Neural progenitor cell (in vitro differentiated cells): Measurements from ENCODE around the gene ATP13A4. TPM values are rescaled to one million over a fixed set of nuclear protein-coding genes. Genes with fewer than 3 reads are reported as not detected.

Experiments
- DNase-seq: peaks from one replicate; pipeline ENCODE4 v3.0.0-alpha.2; 2016; ENCODE audit warnings: low spot score
- H2AFZ ChIP-seq: fragments of 200-600 bp; sonication (generic); replicated peaks from 2 replicates; pipeline ENCODE4 v1.6.1; 2016; ENCODE audit warnings: antibody characterized with exemption
- H3F3A ChIP-seq: fragments of 200-600 bp; sonication (generic); 2 replicates; pipeline ENCODE4 v1.6.1; 2016; ENCODE audit warnings: antibody characterized with exemption, low read depth
- H3K27ac ChIP-seq: fragments of 200-600 bp; sonication (generic); 2 replicates; pipeline ENCODE4 v1.5.1; 2016; ENCODE audit warnings: mild to moderate bottlenecking
- H3K27me3 ChIP-seq: fragments of 200-600 bp; sonication (generic); 2 replicates; pipeline ENCODE4 v1.6.1; 2016; ENCODE audit warnings: mild to moderate bottlenecking, moderate library complexity
- H3K36me3 ChIP-seq: fragments of 200-600 bp; sonication (generic); 2 replicates; pipeline ENCODE4 v1.5.1; 2016
- H3K4me1 ChIP-seq: fragments of 200-600 bp; sonication (generic); 2 replicates; pipeline ENCODE4 v1.6.1; 2016; ENCODE audit warnings: mixed run types
- H3K4me2 ChIP-seq: fragments of 200-600 bp; sonication (generic); 2 replicates; pipeline ENCODE4 v1.6.1; 2016
- H3K4me3 ChIP-seq: fragments of 200-600 bp; sonication (generic); 2 replicates; pipeline ENCODE4 v1.5.1; 2016
- H3K79me2 ChIP-seq: fragments of 200-600 bp; sonication (generic); 2 replicates; pipeline ENCODE4 v1.6.1; 2016; ENCODE audit warnings: low read depth
- H3K9ac ChIP-seq: fragments of 200-600 bp; sonication (generic); 2 replicates; pipeline ENCODE4 v1.6.1; 2016
- H3K9me3 ChIP-seq: fragments of 200-600 bp; sonication (generic); 2 replicates; pipeline ENCODE4 v1.5.1; 2016; ENCODE audit warnings: low read depth
- H4K20me1 ChIP-seq: fragments of 200-600 bp; sonication (generic); 2 replicates; pipeline ENCODE4 v1.6.1; 2016; ENCODE audit warnings: low read depth
- H3K27ac Mint-ChIP-seq: 3 replicates; pipeline ENCODE4 v1.8.0; 2021; ENCODE audit warnings: mixed read lengths
- H3K27me3 Mint-ChIP-seq: 2 replicates; pipeline ENCODE4 v1.8.0; 2022; ENCODE audit warnings: low read depth, mild to moderate bottlenecking, inconsistent platforms, moderate library complexity, mixed read lengths; ENCODE audit not compliant: insufficient read depth
- H3K36me3 Mint-ChIP-seq: 3 replicates; pipeline ENCODE4 v1.8.0; 2021; ENCODE audit warnings: mixed read lengths
- H3K4me1 Mint-ChIP-seq: 3 replicates; pipeline ENCODE4 v1.8.0; 2021; ENCODE audit warnings: mixed read lengths
- H3K4me3 Mint-ChIP-seq: 3 replicates; pipeline ENCODE4 v1.8.0; 2021; ENCODE audit warnings: mild to moderate bottlenecking, moderate library complexity, mixed read lengths
- H3K9me3 Mint-ChIP-seq: 3 replicates; pipeline ENCODE4 v1.8.0; 2020; ENCODE audit warnings: mixed read lengths
- EZH2 ChIP-seq: fragments of 200-600 bp; sonication (generic); IDR thresholded peaks from 2 replicates; pipeline ENCODE4 v1.6.1; 2017; ENCODE audit warnings: antibody characterized with exemption, mild to moderate bottlenecking, moderate library complexity
- EZH2phosphoT487 ChIP-seq: fragments of 200-600 bp; sonication (generic); IDR thresholded peaks from 2 replicates; pipeline ENCODE4 v1.6.1; 2017; ENCODE audit warnings: antibody characterized with exemption
- total RNA-seq: library from RNA; depleted of rRNA; stranded (reverse); fragments of >200 nt; gene quantifications from 2 replicates; pipeline ENCODE4 v1.2.3, GENCODE V29; 2015; ENCODE audit warnings: low replicate concordance
- TF ChIP-seq, protein P1 (sequence below): fragments of 200-600 bp; sonication (generic); IDR thresholded peaks from 2 replicates; pipeline ENCODE4 v1.5.1; 2017; ENCODE audit warnings: antibody characterized with exemption, mild to moderate bottlenecking

The ATP13A4 gene
- total RNA-seq, 1 donor from 2014 or later = 0.32 TPM

- TF ChIP-seq, protein P1, sequence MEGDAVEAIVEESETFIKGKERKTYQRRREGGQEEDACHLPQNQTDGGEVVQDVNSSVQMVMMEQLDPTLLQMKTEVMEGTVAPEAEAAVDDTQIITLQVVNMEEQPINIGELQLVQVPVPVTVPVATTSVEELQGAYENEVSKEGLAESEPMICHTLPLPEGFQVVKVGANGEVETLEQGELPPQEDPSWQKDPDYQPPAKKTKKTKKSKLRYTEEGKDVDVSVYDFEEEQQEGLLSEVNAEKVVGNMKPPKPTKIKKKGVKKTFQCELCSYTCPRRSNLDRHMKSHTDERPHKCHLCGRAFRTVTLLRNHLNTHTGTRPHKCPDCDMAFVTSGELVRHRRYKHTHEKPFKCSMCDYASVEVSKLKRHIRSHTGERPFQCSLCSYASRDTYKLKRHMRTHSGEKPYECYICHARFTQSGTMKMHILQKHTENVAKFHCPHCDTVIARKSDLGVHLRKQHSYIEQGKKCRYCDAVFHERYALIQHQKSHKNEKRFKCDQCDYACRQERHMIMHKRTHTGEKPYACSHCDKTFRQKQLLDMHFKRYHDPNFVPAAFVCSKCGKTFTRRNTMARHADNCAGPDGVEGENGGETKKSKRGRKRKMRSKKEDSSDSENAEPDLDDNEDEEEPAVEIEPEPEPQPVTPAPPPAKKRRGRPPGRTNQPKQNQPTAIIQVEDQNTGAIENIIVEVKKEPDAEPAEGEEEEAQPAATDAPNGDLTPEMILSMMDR = no peak
- TF ChIP-seq EZH2phosphoT487 (no peak), EZH2 (no peak)
Observed at GRCh38 chr3:193498215-193498614, 56.5 kb downstream of the ATP13A4 start.

GRCh38 chr3:193496658-193497057 lies 58.0 kb downstream of the ATP13A4 start:
- H3K36me3 ChIP-seq = no peaks in the 10 kb centered on the region
- no peak for DNase-seq
- Mint-ChIP-seq H3K4me3 (no peak overlapping the region), H3K9me3 (no peaks in the 10 kb centered on the region), H3K4me1 (no peaks in the 10 kb centered on the region), H3K36me3 (no peaks in the 10 kb centered on the region), H3K27me3 (no peaks in the 10 kb centered on the region), H3K27ac (no peak overlapping the region)
- H3K4me1 ChIP-seq = no peaks in the 10 kb centered on the region
- H4K20me1 ChIP-seq = no peaks in the 10 kb centered on the region
- no peak overlapping the region for H3K4me2 ChIP-seq
- no peak overlapping the region for H3K9ac ChIP-seq
- H3K4me3 ChIP-seq = no peak overlapping the region
- no peaks in the 10 kb centered on the region for H3F3A ChIP-seq
- H2AFZ ChIP-seq = no peak overlapping the region
- no peak overlapping the region for H3K27ac ChIP-seq
- H3K9me3 ChIP-seq = no peaks in the 10 kb centered on the region
- H3K79me2 ChIP-seq = no peaks in the 10 kb centered on the region
- H3K27me3 ChIP-seq = no peaks in the 10 kb centered on the region
- TF ChIP-seq EZH2 = no peak
- TF ChIP-seq, protein P1 = no peak
- no peak for TF ChIP-seq EZH2phosphoT487

More at GRCh38 chr3:193498215-193498614, 56.5 kb downstream of the ATP13A4 start:
- Histone ChIP-seq H3K79me2 (no peaks in the 10 kb centered on the region), H3K9me3 (no peaks in the 10 kb centered on the region), H3K36me3 (no peaks in the 10 kb centered on the region), H3K27me3 (no peaks in the 10 kb centered on the region), H3K4me2 (no peak overlapping the region), H3K9ac (no peak overlapping the region), H3F3A (no peaks in the 10 kb centered on the region), H2AFZ (no peak overlapping the region), H3K4me1 (no peaks in the 10 kb centered on the region), H3K27ac (no peak overlapping the region), H4K20me1 (no peaks in the 10 kb centered on the region), H3K4me3 (no peak overlapping the region)
- no peaks in the 10 kb centered on the region for H3K27me3 Mint-ChIP-seq
- no peaks in the 10 kb centered on the region for H3K4me1 Mint-ChIP-seq
- H3K9me3 Mint-ChIP-seq = no peaks in the 10 kb centered on the region
- H3K27ac Mint-ChIP-seq = no peak overlapping the region
- DNase-seq = no peak
- no peaks in the 10 kb centered on the region for H3K36me3 Mint-ChIP-seq
- H3K4me3 Mint-ChIP-seq = no peak overlapping the region

DNA sequence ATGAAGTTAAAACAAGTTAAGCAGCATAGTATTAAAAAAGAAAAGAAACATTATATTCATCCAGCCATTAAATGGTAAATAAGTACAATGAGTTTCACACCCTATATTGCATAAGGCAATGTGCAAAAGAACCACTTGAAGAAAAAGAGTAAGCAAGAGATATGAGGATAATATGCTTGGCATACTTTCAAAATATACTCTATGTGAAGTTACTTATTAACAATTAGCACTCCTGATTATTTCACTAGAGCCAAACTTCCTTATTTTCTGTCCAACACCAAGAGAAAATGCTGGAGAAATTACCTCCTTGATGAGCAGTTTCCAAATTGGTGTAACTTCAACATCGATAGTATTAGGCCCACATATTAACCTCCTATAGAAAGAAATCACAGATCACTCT lies 63.7 kb downstream of the ATP13A4 start:
- Histone ChIP-seq H3K9ac (no peak overlapping the region), H3K9me3 (no peaks in the 10 kb centered on the region), H3K4me3 (no peak overlapping the region), H3K27me3 (no peaks in the 10 kb centered on the region), H4K20me1 (no peaks in the 10 kb centered on the region), H3K4me2 (no peak overlapping the region), H3K4me1 (no peaks in the 10 kb centered on the region), H3F3A (no peaks in the 10 kb centered on the region), H2AFZ (no peak overlapping the region), H3K36me3 (no peaks in the 10 kb centered on the region), H3K27ac (no peak overlapping the region), H3K79me2 (no peaks in the 10 kb centered on the region)
- Mint-ChIP-seq H3K27ac (no peak overlapping the region), H3K27me3 (no peaks in the 10 kb centered on the region), H3K36me3 (no peaks in the 10 kb centered on the region), H3K9me3 (no peaks in the 10 kb centered on the region), H3K4me3 (no peak overlapping the region), H3K4me1 (no peaks in the 10 kb centered on the region)
- TF ChIP-seq EZH2 (no peak), EZH2phosphoT487 (no peak)
- TF ChIP-seq, protein P1 = no peak
- DNase-seq = no peak

- H3K4me1 ChIP-seq = no peaks in the 10 kb centered on the region
- Mint-ChIP-seq H3K9me3 (no peaks in the 10 kb centered on the region), H3K36me3 (no peaks in the 10 kb centered on the region), H3K4me1 (no peaks in the 10 kb centered on the region), H3K4me3 (no peak overlapping the region), H3K27me3 (no peaks in the 10 kb centered on the region), H3K27ac (no peak overlapping the region)
- no peaks in the 10 kb centered on the region for H3K79me2 ChIP-seq
- TF ChIP-seq, protein P1 = no peak
- TF ChIP-seq EZH2 (no peak), EZH2phosphoT487 (no peak)
- H3K36me3 ChIP-seq = no peaks in the 10 kb centered on the region
- no peak overlapping the region for H3K27ac ChIP-seq
- no peak overlapping the region for H3K4me2 ChIP-seq
- no peaks in the 10 kb centered on the region for H3K27me3 ChIP-seq
- DNase-seq = no peak
- H3K9ac ChIP-seq = no peak overlapping the region
- no peaks in the 10 kb centered on the region for H3F3A ChIP-seq
- no peak overlapping the region for H3K4me3 ChIP-seq
- no peak overlapping the region for H2AFZ ChIP-seq
- no peaks in the 10 kb centered on the region for H3K9me3 ChIP-seq
- no peaks in the 10 kb centered on the region for H4K20me1 ChIP-seq
Observed at GRCh38 chr3:193490580-193490979, 64.1 kb downstream of the ATP13A4 start.
